GM12801 (cell line): ENCODE data around the gene LOXL4.

Experiments used
- CTCF ChIP-seq: IDR thresholded peaks from one replicate; pipeline ENCODE4 v1.5.1; 2011; ENCODE audit warnings: control low read depth; ENCODE audit not compliant: insufficient read length; ENCODE audit errors: extremely low read depth

LOXL4 gene

GRCh38 chr10:98262571-98262970 lies 5.4 kb downstream of the LOXL4 start:
- TF ChIP-seq CTCF = no peak

DNA sequence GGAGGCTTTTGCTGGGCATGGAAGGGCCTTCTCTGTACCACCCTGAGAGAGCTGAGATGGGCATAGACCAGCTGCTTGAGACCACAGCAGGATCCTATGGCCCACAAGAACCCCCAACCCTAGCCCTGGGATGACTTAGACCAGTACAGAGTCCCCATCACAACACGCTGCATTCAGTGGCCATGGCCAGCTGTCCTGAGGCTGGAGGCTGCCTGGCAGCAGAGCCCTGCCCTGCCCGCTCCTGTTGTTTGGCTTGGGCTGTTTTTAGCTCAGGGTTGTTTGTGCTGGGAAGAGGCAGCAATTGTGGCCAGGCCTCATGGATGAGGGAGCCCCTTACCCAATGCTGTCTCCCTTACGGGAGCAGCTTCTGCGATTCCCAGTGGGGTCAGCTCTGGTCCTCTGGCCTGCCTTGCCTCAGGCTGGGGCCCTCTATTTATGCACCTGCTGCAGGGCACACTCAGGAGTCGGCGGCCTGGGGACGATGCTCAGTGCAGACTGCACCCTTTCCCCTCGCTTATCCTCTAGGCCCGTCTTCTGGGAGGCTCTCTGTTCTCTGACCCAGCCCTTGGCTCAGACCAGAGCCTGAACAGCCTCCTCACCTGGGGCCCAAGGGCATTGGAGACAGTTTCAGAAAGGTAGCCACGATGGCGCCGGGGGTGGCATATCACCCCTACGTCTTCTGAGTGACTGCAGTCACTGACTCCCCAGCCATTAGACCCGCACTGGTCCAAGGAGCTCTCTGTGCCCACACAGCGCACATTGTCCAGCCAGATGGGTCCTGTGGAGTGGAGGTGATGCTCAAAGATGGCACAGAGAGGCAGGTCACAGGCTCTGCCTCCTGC lies 6.3 kb downstream of the LOXL4 start:
- TF ChIP-seq CTCF = no peak

- no peak for TF ChIP-seq CTCF
Measured at GRCh38 chr10:98260752-98261151, 7.2 kb downstream of the LOXL4 start.

DNA sequence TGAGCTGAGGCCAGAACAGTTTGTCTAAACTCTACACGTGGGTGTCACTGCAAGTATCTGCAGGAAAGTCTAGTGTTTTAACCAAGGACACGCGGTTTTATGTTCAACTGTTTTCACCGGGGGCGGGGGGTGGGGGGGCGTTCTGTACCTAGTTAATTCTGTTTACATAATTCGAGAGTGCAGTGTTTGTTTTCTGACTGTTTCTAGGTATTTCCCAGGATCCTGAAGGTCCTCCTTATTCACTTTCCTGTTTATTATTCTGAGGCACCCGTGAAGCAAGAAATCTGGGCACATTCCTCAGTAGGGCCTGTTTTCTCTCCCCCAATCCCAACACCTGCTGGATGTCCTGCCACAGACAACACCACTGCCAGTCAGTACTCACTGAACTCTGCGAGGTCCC lies 7.6 kb downstream of the LOXL4 start:
- no peak for TF ChIP-seq CTCF

DNA sequence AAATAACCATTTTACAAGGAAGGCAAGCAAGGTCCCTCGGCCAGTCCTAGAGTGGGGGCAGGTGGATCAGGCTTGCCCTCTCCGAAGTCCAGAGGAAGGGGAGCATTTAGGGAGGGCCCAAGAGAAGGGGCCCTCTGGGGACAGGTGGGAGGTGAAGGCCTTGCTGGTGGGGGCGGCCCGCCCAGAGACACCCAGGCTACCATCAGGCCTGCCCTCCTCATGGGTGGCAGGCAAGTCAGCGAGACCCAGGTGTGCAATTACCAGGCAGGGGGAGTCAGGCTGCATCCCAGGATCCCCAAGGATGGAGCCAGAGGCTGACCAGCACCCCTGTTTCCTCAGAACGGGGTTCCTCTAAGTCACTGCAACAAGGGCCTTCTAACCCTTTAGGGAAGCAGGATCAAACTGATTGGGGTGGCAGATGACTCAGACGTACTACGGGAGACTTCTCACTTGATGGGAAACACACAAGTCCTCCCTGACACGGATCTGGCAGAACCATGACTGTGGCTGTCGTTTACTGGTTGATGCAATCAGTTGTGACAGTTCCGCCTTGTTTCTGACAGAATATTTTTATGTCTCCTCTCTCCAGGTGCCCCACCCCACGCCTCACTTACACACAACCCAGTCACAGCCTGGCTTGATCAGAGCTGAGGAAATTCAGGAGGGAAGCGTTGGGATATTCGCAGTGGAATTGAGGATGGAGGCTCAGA lies 8.2 kb downstream of the LOXL4 start:
- no peak for TF ChIP-seq CTCF

- no peak for TF ChIP-seq CTCF
Measured at GRCh38 chr10:98258683-98259454, 9.1 kb downstream of the LOXL4 start.

- TF ChIP-seq CTCF = no peak
Measured at GRCh38 chr10:98257961-98258360, 10.0 kb downstream of the LOXL4 start.
